ENCODE measurements around the gene SREK1.

DNA sequence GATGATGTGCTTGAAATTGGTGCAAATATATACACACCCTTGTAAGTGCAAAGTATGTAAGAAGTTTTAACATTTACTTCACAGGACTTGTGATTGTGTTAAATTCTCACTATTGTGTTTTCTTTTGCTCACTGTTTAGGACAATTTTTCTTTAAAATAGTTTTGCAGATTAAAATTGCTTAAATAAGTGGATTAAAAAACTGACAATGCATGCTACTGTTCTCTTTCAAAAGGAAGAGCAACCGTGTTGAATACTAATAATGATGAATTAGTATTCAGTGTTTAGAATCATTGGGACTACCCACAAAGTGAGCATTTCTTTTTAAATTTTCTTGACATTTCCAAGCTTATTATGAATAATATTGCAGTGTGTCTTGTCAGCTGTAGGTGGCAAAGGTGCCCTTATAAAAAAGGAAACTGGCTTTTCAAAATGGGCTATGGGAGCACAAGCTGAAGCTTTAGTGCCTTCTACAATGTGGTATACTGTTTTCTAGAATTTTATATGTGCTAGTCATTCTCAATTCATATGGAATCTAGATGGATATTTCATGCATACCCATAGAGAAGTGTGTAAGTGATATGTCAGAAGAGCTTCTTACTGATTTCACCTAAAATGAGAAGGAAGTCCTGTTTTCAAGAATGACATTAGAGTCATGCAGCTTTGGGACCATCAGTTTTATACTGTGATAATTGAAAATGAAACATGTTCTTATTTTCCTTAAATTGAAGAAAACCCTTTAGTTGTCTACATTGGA lies 35.4 kb downstream of the SREK1 start:
- TF ChIP-seq, protein P1, sequence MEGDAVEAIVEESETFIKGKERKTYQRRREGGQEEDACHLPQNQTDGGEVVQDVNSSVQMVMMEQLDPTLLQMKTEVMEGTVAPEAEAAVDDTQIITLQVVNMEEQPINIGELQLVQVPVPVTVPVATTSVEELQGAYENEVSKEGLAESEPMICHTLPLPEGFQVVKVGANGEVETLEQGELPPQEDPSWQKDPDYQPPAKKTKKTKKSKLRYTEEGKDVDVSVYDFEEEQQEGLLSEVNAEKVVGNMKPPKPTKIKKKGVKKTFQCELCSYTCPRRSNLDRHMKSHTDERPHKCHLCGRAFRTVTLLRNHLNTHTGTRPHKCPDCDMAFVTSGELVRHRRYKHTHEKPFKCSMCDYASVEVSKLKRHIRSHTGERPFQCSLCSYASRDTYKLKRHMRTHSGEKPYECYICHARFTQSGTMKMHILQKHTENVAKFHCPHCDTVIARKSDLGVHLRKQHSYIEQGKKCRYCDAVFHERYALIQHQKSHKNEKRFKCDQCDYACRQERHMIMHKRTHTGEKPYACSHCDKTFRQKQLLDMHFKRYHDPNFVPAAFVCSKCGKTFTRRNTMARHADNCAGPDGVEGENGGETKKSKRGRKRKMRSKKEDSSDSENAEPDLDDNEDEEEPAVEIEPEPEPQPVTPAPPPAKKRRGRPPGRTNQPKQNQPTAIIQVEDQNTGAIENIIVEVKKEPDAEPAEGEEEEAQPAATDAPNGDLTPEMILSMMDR (optimal IDR thresholded peaks at IDR 0.05 in 1 of 3, IDR thresholded peaks at IDR 0.05 in 1 of 3, conservative IDR thresholded peaks at IDR 0.05 in 1 of 3; ENCODE audit: extremely low read depth in 1 of 3, insufficient read depth in 2 of 3, low read length in 3 of 3) = no peak
- TF ChIP-seq EZH2 (IDR thresholded peaks at IDR 0.05; ENCODE audit: low read length) = no peak

Measured in keratinocyte (primary cell).